HG03095 (cell line): ENCODE data around the gene CBFA2T2.
"Not testable (repeated sequence)": the region's sequence is repeated elsewhere in the genome, so short reads cannot be mapped to it uniquely, and the experiment has no call there.

ENCODE experiments used
- ATAC-seq: cut with Tn5 transposase; IDR thresholded peaks from one replicate; pipeline ENCODE4 v1.9.1; 2021; ENCODE audit warnings: moderate library complexity; ENCODE audit not compliant: unreplicated experiment

Gene CBFA2T2

GRCh38 chr20:33606118-33606771 lies 116.3 kb downstream of the CBFA2T2 start:
- peak; percentile 61 for ATAC-seq

GRCh38 chr20:33609504-33609903 lies 119.6 kb downstream of the CBFA2T2 start:
- no peak for ATAC-seq

DNA sequence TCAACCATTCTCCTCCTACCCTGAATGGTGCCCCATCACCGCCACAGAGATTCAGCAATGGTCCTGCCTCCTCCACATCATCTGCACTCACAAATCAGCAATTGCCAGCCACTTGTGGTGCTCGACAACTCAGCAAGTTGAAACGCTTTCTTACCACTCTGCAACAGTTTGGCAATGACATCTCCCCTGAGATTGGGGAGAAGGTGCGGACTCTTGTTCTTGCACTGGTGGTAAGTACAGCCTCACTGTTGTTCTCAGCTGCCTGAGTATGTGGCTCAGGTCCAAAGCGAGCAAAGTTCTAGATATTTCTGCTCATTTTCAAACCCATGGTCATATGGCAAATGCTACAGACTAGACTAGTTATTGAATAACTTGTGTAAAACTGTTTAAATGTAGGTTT lies 121.2 kb downstream of the CBFA2T2 start:
- no peak for ATAC-seq

- ATAC-seq: no peak
These were observed 122.1 kb downstream of the CBFA2T2 start for GRCh38 chr20:33612001-33612400.

DNA sequence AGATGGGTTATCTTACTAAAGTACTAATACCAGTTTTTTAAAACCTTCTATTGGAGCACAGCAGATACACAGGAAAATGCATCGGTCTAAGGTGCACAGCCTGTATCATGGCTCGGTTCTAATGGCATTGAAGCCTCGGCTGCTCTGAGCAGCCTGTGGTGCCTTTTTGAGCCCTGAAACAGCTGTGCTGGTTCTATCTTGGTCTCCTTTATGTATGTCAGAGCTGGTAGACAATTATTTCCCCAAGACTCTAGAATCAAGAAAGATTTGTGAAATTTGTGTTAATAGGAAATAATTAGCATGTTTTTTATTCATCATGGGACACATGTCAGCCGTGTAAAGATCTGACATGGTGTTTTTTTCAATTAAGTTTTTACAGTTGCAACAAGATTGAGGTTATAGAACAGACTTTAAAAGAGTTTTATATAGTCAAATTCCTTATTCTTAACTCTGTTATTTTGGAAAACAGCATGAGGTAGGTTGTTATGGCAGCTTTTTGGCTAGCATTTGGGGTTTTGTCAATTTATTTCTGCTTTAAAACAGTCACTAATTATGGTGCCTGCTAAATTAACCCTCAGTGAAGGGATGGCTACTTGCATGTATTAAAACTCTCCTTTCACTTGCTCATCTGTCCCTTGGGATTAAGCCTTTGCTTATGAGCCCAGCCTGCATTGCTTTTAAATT lies 132.0 kb downstream of the CBFA2T2 start:
- no peak for ATAC-seq

- ATAC-seq: no peak
These were observed 132.9 kb downstream of the CBFA2T2 start for GRCh38 chr20:33622705-33623365.

DNA sequence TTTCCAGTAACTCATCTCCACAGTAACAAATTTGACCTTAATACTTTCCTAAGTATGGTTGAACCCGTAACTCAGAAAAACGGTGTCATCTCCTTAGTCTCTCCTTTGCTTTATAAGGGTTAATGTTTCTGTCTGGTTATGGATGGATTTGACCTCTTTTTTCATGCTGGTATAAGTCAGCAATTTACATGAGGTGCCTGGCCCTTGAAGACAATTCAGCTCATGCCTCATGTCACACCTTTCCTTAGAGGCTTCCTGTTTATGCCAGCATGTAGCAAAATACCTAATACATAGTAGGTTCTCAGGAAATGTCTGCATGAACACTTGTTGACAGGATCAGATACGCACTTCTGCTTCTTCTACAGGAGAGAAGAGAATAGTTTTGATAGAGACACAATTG lies 134.5 kb downstream of the CBFA2T2 start:
- ATAC-seq: no peak

DNA sequence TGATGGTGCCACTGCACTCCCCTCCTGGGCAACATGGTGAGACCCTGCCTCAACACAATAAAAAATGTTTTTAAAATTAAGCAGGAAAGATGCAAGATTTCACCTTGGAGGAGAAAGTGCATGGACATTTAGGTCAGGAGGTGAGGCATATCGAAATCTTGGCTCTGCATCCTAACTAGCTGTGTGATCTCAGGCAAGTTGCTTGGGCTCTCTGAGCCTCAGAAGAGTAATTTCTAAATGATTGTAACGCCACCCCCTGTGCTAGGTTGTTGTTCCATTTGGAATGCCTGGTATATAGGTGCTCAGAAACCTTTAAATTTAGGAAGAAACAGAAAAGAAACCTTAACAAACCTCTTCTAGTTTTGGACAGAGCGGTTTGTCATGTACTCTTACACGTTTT lies 136.3 kb downstream of the CBFA2T2 start:
- ATAC-seq: no peak

DNA sequence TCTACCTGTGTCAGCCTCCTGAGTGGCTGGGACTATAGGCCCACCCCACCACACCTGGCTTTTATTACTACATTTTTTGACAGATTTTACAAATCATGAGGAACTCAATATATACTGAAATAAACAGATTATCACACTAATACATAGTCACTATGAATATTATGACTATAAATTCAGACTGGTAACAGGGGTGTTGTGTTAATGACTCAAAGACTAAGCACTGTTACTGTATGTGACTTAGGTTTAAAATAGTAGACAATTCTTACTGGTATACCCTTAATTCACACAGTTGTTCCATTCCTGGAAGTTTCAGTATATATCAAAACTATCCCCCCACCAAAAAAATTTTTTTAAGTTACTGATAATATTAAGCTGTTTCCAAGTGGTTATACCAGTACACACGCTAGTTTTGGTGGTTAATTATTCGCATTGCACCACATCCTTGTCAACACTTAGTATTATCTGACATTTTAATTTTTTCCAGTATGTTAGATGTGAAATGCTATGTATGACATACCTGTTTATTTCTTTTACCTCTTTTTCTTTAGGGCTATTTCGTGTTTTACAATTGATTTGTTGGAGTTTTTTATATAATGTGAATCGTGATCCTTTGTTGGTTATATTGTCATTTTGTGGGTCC lies 137.8 kb downstream of the CBFA2T2 start:
- no peak for ATAC-seq

GRCh38 chr20:33629533-33629932 lies 139.6 kb downstream of the CBFA2T2 start:
- no peak for ATAC-seq

- ATAC-seq: no peak
These were observed 140.1 kb downstream of the CBFA2T2 start for GRCh38 chr20:33629979-33630378.

DNA sequence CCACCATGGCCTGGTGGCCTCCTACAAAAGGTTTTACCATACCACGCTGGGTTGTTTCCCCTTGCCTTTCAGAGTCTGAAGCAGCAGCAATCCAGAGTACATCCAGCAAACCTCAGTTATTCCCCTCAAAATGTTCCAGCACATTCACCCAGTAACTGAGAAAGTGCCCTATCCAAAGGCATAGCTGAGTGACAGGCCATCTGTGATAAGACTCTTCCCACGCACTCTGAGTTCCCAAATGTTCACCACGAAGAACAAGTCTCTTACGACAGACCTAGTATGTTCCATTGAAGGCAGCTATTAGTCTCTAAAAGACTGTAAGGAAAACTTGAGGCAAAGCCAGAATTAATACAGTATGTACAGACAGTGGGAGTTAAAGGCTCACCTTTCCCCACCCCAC lies 140.6 kb downstream of the CBFA2T2 start:
- no peak for ATAC-seq

DNA sequence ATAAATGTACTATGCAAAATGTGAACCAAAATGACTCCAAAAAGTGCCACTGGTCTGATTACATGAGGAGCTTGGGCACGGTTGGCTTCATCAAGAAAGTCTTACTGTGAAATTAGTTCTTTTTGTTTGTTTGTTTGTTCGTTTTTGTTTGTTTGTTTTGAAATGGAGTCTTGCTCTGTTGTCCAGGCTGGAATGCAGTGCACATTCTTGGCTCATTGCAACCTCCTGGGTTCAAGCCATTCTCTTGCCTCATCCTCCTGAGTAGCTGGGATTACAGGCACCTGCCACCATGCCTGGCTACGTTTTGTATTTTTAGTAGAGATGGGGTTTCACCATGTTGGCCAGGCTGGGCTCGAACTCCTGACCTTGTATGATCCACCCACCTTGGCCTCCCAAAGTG lies 142.0 kb downstream of the CBFA2T2 start:
- not testable (repeated sequence) for ATAC-seq

DNA sequence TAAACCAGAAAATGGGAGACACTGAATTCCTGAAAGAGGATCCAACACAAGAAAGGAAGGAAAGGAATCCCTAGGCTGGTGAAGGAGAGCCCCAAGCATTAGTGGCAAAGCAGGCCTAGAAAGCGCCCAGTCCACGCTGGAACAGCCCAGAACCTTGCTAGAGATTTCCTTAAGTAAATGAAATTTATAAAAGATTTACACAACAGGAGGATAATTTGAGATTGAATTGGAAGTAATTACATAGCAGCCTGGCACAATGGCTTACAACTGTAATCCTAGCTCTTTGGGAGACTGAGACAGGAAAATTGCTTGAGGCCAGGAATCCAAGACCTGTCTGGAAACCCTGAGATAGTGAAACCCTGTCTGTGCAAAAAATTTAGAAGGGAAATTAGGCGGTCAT lies 145.4 kb downstream of the CBFA2T2 start:
- ATAC-seq: no peak

- ATAC-seq: no peak
These were observed 146.9 kb downstream of the CBFA2T2 start for GRCh38 chr20:33636776-33637175.

DNA sequence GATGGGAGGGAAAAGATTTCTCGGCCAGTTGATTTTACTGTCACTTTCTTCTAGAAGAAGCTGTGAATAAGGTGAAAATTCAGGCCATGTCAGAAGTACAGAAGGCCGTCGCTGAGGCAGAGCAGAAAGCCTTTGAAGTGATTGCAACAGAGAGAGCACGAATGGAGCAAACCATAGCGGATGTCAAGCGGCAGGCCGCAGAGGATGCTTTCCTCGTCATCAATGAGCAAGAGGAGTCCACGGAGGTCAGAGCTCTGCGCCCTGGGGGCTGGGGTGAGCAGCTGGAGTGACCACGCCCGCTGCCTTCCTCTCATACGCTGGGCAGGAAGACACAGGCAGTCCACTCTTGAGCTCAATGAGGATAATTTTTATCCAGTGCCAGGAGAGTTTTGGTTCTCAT lies 150.4 kb downstream of the CBFA2T2 start:
- ATAC-seq: no peak

- no peak for ATAC-seq
These were observed 154.6 kb downstream of the CBFA2T2 start for GRCh38 chr20:33644313-33645071.

- no peak for ATAC-seq
These were observed 155.1 kb downstream of the CBFA2T2 start for GRCh38 chr20:33645072-33645358.

GRCh38 chr20:33645396-33645795 lies 155.5 kb downstream of the CBFA2T2 start:
- no peak for ATAC-seq

GRCh38 chr20:33646191-33646590 lies 156.3 kb downstream of the CBFA2T2 start:
- no peak for ATAC-seq

DNA sequence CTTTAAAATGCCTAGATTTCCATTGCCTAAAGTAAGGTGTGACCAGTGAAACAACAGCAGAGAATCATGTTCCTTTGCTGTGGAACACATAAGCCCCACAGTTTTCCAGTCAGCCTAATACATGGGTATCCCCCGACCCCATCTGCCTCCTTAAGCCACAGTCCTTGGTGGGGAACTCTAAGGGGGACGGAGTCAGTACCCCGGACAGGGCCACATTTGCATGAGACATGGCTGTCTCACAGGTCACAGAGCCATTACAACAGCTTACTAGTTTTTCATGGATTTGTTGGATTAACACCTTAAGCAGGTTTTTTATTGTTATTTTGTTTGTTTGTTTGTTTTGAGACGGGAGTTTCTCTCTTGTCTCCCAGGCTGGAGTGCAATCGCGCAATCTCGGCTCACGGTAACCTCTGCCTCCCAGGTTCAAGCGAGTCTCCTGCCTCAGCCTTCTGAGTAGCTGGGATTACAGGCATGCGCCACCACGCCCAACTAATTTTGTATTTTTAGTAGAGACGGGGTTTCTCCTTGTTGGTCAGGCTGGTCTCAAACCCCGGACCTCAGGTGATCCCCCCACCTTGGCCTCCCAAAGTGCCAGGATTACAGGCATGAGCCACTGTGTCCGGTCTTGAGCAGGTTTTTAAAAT lies 157.2 kb downstream of the CBFA2T2 start:
- not testable (repeated sequence) for ATAC-seq
